ENCODE measurements around the gene DNAJB6.

- TF ChIP-seq GATA2 (IDR thresholded peaks at IDR 0.05; ENCODE audit: low read depth, low read length) (no peak), GATA3 (IDR thresholded peaks at IDR 0.05; ENCODE audit: low read depth, low read length) (no peak)
Measured at GRCh38 chr7:157347217-157347904, 10.6 kb downstream of the DNAJB6 start.
